SW 1271 (cell line): ENCODE measurements around the gene DYNC1I1.

Experiments
- DNase-seq, 2 experiments: peaks; one replicate each; lab custom pipeline; 2025; lab: John Stamatoyannopoulos, UW

DYNC1I1 gene

GRCh38 chr7:95772298-95772770 is at the start of gene DYNC1I1:
TSS of gene DYNC1I1 (plus strand) at chr7:95772554. CDS start at chr7:95804730, 32,176 bp downstream.
- DNase-seq = peak in 1 of 2 experiments; percentile 11

DNA sequence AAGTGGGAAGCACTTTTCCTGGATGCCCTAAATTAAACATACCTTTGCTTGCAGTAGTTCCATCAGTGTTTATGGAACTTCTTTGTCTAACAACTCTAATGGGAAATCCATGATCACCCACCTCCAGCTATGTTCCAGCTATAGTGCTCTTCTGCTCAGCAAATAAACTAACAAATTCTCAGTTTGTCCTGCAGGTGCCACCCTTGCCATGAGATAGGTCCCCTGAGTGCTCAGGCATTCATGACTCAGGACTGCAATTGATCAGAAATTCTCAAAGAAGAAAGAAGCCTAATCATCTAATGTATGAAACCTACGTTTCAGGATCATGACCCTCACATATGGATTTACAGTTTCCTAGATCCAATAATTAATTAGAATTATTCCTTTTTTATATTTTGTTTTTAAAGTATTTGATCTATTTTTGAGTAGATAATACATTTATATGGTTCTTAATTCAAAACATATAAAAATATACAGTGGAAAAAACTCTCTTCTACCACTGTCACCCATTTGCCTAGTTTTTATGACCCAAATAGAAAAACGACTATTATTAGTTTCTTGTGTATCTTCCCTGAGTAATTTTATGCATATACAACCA is 48.7 kb upstream of the DYNC1I1 start:
- peak; percentile 6 to 45 for DNase-seq

DNA sequence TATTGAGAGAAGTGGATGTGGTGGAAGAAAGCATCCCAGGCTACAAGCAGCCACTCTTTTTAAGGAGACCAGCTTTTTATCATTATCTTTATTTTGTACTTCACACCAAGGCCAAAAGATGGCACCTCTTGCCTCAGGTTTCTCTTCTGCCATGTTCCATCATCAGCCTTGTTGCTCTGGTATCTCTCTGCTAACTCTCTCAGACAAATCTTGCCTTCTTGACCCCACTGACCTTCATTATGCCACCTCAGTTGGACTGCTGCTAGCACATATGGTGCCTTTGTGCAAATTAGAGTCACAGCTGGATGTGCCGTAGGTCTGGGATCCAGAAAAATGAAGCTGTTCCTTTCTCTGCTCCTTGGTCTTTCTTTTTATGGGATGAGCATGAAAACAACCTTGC is 47.1 kb upstream of the DYNC1I1 start:
- DNase-seq = peak in 1 of 2 experiments; percentile 11

- no peak for DNase-seq
These were observed 41.7 kb upstream of the DYNC1I1 start for GRCh38 chr7:95730493-95731280.

GRCh38 chr7:95736635-95737034 is 35.7 kb upstream of the DYNC1I1 start:
- DNase-seq = no peak

DNA sequence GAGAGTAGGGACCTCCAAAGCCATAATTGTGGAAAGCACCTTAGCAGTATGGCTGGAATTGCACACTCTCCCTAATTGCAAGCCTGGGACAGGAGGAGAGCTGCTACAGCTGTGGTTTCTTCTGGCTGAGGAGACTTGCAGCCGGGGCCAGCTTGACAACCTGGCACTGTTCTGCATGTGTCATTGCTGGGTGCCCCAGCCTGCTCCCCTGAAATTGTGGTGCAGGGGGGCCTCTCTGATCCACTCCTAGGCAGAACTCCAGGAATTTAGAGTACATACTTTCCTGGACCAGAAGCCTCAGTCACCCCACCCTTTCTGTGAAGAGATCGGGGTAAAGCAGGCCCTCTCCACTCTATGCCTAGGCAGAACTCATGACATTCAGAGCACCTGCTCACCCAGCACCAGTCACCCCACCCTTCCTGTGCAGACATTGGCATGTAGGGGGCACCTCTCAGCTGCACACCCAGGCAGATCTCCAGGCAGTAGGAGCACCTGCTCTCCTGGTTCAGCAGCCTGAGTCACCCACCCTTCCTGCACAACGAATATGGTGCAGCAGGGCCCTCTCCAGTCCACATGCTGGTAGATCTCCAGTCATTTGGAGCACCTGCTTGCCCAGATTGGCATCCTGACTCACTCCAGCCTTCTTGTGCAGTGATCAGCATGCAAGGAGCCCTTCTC is 34.4 kb upstream of the DYNC1I1 start:
- DNase-seq = no peak

DNA sequence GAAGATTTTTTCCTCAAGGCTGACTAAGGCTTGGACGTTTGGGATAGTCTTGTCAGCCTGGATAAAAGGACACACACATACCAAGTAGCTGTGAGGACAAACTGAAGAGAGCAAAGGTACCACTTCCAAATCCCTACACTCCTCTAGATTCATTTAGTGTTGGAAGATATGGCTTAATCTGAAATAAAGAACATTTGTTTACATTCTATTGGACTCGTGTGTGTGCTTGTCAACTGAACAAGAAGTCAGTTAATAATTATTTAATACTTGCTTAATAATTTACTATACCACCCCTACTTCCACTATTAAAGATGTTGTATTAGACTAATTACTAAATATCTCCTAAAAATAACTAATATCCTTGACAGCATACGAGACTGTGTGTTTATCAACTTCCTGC is 23.3 kb upstream of the DYNC1I1 start:
- no peak for DNase-seq

GRCh38 chr7:95749515-95749914 is 22.8 kb upstream of the DYNC1I1 start:
- no peak for DNase-seq

DNA sequence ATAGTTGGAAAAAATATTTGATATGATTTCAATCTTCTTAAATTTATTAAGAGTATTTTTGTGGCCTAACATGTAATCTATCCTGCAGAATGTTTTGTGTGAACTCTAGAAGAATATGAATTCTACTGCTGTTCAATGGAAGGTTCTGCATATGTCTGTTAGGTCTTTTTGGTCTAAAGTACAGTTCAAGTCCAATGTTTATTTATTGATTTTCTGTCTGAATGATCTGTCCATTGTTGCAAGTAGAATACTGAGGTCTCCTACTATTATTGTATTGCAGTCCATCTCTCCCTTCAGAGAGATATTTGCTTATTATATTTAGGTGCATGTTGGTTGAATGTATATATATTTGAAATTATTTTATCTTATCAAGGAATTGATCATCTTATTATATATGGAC is 18.9 kb upstream of the DYNC1I1 start:
- DNase-seq = no peak

- DNase-seq = no peak
These were observed 16.9 kb upstream of the DYNC1I1 start for GRCh38 chr7:95755277-95755934.

DNA sequence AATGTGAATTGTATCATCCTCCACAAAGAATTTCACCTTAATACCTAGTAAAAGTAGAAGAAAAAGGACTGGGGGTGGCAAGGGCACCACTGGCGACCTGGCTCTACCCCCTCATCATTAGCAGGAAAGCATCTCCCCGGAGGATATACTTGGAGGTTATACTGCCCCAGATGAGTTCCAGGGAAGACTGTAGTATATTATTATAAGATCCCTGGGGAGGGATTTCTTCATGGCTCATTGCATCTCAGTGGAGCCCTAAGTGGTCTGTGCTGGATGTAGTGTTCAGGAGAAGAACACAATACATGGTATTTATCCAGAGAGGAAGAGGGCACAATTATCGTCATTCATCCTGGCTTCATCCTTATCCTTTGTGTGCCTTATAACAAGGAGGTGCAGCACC is 14.2 kb upstream of the DYNC1I1 start:
- no peak for DNase-seq

DNA sequence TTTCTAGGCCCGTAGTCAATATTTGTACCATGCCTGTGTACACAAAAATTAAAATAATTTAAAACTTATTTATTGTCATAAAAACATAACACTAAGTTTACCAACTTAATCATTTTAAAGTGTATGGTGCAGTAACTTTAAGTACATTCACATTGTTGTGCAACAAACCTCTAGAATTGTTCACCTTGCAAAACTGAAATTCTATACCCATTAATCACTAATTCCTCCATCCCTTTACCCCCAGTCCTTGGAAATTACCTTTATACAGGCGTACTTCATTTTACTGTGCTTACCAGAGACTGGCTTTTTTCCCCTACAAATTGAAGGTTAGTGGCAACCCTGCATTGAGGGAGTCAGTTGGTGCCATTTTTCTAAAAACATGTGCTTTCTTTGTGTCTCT is 6.3 kb upstream of the DYNC1I1 start:
- no peak for DNase-seq

DNA sequence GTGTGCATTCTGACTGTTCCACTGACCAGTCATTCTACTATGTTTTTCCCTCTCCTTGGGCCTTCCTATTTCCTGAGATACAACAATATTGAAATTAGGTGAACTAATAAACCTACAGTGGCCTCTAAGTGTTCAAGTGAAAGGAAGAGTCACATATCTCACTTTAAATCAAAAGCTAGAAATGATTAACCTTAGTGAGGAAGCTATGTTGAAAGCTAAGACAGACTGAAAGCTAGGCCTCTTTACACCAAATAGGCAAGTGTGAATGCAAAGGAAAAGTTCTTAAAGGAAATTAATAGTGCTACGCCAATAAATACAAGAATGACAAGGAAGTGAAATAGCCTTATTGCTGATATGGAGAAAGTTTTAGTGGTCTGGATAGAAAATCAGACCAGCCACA is 5.7 kb upstream of the DYNC1I1 start:
- DNase-seq = no peak

GRCh38 chr7:95772771-95773581 is 622 bp downstream of the DYNC1I1 start:
- no peak for DNase-seq

GRCh38 chr7:95776561-95777185 is 4.3 kb downstream of the DYNC1I1 start:
- no peak for DNase-seq

GRCh38 chr7:95777269-95777668 is 4.9 kb downstream of the DYNC1I1 start:
- no peak for DNase-seq

DNA sequence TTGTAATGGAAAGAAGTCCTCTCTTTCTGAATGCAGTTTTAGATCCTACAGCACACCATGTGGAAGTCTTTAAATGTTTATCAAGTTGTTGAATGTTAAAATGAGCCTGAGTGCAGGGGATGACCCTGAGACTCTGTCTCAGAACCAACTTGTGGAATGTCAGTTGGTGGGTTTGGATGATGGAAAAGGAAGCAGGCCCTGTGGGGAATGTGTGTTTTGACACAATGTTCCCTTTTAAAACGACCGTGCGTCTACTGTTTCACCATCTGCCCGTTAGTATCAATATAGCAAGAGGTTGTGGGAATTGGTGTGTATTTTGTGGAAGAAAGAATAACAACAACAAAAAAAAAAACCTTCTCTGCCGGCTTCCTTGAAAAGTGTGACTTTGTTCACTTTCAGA is 8.3 kb downstream of the DYNC1I1 start:
- DNase-seq = no peak

DNA sequence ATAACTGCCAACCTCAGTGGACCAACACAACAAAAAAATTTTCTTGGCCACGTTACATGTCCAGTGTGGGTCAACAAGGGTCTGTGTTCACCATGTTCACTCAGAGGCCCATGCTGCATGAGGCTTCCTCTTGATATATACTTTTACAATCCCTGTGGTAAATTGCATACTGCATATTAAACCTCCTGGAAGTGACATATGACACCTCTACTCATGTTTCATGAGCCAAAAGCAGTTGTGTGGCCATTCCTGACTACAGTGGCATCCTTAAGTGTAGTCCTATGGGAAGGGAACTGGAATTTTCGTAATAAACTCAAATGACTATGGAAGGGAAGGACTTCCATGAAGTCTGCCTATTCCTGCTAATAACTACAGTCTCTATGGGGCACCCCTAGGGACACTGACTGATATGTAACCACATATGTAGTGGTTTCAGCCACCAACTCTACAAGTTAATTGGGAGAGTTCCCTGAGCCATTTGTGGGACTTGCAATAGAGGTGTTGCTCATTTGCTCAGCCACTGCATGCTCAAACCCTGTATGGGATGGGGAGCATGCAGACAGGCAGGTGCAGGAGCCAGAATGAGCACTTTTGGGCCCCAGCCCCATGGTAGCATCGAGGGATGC is 9.7 kb downstream of the DYNC1I1 start:
- DNase-seq = no peak

DNA sequence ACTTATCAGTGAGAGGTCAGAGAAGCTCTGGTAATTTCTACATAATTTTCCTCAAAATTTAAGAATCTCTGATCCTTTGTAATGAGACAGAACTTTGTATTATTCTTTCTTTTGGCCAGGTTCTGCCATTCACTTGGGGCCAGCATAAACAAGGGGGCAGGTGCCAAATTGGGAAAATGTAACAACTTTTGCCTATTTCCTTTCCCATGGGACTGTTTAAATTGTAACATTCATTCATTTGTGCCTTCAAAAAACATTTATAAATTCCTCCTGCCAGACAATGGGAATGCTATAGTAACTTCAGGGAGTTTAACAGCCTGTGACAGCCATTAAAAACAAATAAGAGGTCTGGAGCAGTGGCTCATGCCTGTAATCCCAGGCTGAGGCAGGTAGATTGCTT is 12.4 kb downstream of the DYNC1I1 start:
- no peak for DNase-seq

- DNase-seq = no peak
These were observed 15.9 kb downstream of the DYNC1I1 start for GRCh38 chr7:95788258-95788657.

GRCh38 chr7:95788884-95789283 is 16.5 kb downstream of the DYNC1I1 start:
- DNase-seq = no peak
